SK-N-SH (cell line): ENCODE measurements around the gene NCS1. TPM values are rescaled to one million over a fixed set of nuclear protein-coding genes. Genes with fewer than 3 reads are reported as not detected.
A peak's percentile ranks its signal among the peaks of the same experiment; 100 is the strongest.

Source experiments
- CTCF ChIA-PET: fragments of 300-600, 350-600 bp; formaldehyde crosslinking; extraction: SDS; loops from one replicate; lab custom pipeline; 2021; lab: Yijun Ruan, JAX
- POLR2A ChIA-PET: fragments of 350-600 bp; sonication (Branson Sonifier 250); formaldehyde crosslinking; extraction: SDS; loops from one replicate; lab custom pipeline; 2020; ENCODE audit warnings: antibody characterized with exemption, inconsistent platforms; lab: Yijun Ruan, JAX
- DNase-seq: peaks from one replicate; pipeline ENCODE4 v3.0.0; 2012
- H2AFZ ChIP-seq: fragments of 200-600 bp; sonication (generic); 2 replicates; pipeline ENCODE4 v1.8.1; 2016; ENCODE audit warnings: antibody characterized with exemption, mild to moderate bottlenecking, low read depth
- H3F3A ChIP-seq: fragments of 200-600 bp; sonication (generic); replicated peaks from 2 replicates; pipeline ENCODE3; 2016; ENCODE audit warnings: antibody characterized with exemption, mild to moderate bottlenecking; ENCODE audit not compliant: insufficient read depth
- H3K27ac ChIP-seq, 2 experiments: fragments of 200-500 bp in 1 of 2; fragments of 200-600 bp in 1 of 2; sonication (Bioruptor generic) in 1 of 2; sonication (generic), shearing (Covaris generic) in 1 of 2; 2 replicates each; pipeline versions ENCODE4 v1.5.1 to v1.6.1; 2014 to 2016; ENCODE audit warnings: low read depth in 2 of 2, inconsistent platforms in 1 of 2, low read length in 1 of 2, mild to moderate bottlenecking in 1 of 2, mixed read lengths in 1 of 2
- H3K27me3 ChIP-seq: fragments of 200-600 bp; sonication (generic), shearing (Covaris generic); 2 replicates; pipeline ENCODE4 v1.6.1; 2016; ENCODE audit warnings: mixed run types; ENCODE audit not compliant: insufficient read depth
- H3K36me3 ChIP-seq, 2 experiments: fragments of 200-500 bp in 1 of 2; fragments of 200-600 bp in 1 of 2; sonication (Bioruptor generic) in 1 of 2; sonication (generic) in 1 of 2; replicated peaks in 1 of 2; 2 replicates each; pipeline versions ENCODE3 to v1.5.1; 2014 to 2016; ENCODE audit warnings: low read length in 1 of 2, mild to moderate bottlenecking in 1 of 2; ENCODE audit not compliant: insufficient read depth in 2 of 2, control insufficient read depth in 1 of 2
- H3K4me1 ChIP-seq, 2 experiments: fragments of 200-500 bp in 1 of 2; fragments of 200-600 bp in 1 of 2; sonication (Bioruptor generic) in 1 of 2; sonication (generic), shearing (Covaris generic) in 1 of 2; 2 replicates each; pipeline versions ENCODE4 v1.5.1 to v1.6.1; 2014 to 2016; ENCODE audit warnings: low read depth in 1 of 2, low read length in 1 of 2, mixed run types in 1 of 2; ENCODE audit not compliant: insufficient read depth in 2 of 2, control insufficient read depth in 1 of 2
- H3K4me2 ChIP-seq: fragments of 200-600 bp; sonication (generic), shearing (Covaris generic); 2 replicates; pipeline ENCODE4 v1.6.1; 2017; ENCODE audit warnings: mixed run types
- H3K4me3 ChIP-seq, 2 experiments: fragments of 200-500 bp in 1 of 2; fragments of 200-600 bp in 1 of 2; sonication (Bioruptor generic) in 1 of 2; sonication (generic), shearing (Covaris generic) in 1 of 2; 2 replicates each; pipeline versions ENCODE4 v1.5.1 to v1.8.1; 2014 to 2016; ENCODE audit warnings: low read depth in 2 of 2, inconsistent platforms in 1 of 2, low read length in 1 of 2, mild to moderate bottlenecking in 1 of 2, mixed read lengths in 1 of 2, moderate library complexity in 1 of 2
- H3K79me2 ChIP-seq: fragments of 200-600 bp; sonication (generic); 2 replicates; pipeline ENCODE4 v1.8.1; 2017; ENCODE audit warnings: mild to moderate bottlenecking; ENCODE audit not compliant: insufficient read depth
- H3K9ac ChIP-seq: fragments of 200-600 bp; sonication (generic); 2 replicates; pipeline ENCODE4 v1.6.1; 2017; ENCODE audit warnings: mixed run types
- H3K9me2 ChIP-seq: fragments of 200-600 bp; sonication (generic); 2 replicates; pipeline ENCODE4 v1.6.1; 2017; ENCODE audit warnings: mixed run types
- H3K9me3 ChIP-seq: fragments of 200-600 bp; sonication (generic); 2 replicates; pipeline ENCODE4 v1.6.1; 2017; ENCODE audit warnings: mixed run types, mild to moderate bottlenecking, moderate library complexity
- H4K20me1 ChIP-seq: fragments of 200-600 bp; sonication (generic); 2 replicates; pipeline ENCODE4 v1.6.1; 2017; ENCODE audit warnings: mild to moderate bottlenecking, mixed run types; ENCODE audit not compliant: insufficient read depth
- ELF1 ChIP-seq: IDR thresholded peaks from 2 replicates; pipeline ENCODE4 v1.4.0; 2012
- EP300 ChIP-seq, 2 experiments: IDR thresholded peaks; 2 replicates each; pipeline versions ENCODE4 v1.4.0 to v1.6.1; 2012; ENCODE audit warnings: borderline replicate concordance in 1 of 2, low read depth in 1 of 2, low read length in 1 of 2
- EZH2phosphoT487 ChIP-seq: fragments of 200-600 bp; sonication (generic); IDR thresholded peaks from 2 replicates; pipeline ENCODE4 v1.6.1; 2017; ENCODE audit warnings: low read depth, mixed run types, mild to moderate bottlenecking, antibody characterized with exemption, moderate library complexity, borderline replicate concordance
- FOXJ3 ChIP-seq: sonication (generic); formaldehyde crosslinking; IDR thresholded peaks from 2 replicates; pipeline ENCODE4 v1.5.1; 2020; ENCODE audit warnings: mild to moderate bottlenecking, missing genetic modification reagents
- FOXM1 ChIP-seq: IDR thresholded peaks from 2 replicates; pipeline ENCODE4 v1.4.0; 2012; ENCODE audit warnings: low read depth, mild to moderate bottlenecking
- GATA2 ChIP-seq: sonication (generic); formaldehyde crosslinking; IDR thresholded peaks from 2 replicates; pipeline ENCODE4 v1.5.0; 2020; ENCODE audit warnings: mild to moderate bottlenecking, missing genetic modification reagents
- NFIC ChIP-seq: IDR thresholded peaks from 2 replicates; pipeline ENCODE4 v1.4.0; 2012; ENCODE audit warnings: borderline replicate concordance
- NRF1 ChIP-seq: IDR thresholded peaks from 2 replicates; pipeline ENCODE4 v1.6.1; 2012; ENCODE audit warnings: low read depth, mild to moderate bottlenecking, low read length
- RAD21 ChIP-seq: IDR thresholded peaks from 2 replicates; pipeline ENCODE4 v1.6.1; 2012; ENCODE audit warnings: mild to moderate bottlenecking, low read length
- RFX5 ChIP-seq: IDR thresholded peaks from 2 replicates; pipeline ENCODE4 v1.6.1; 2012; ENCODE audit warnings: mild to moderate bottlenecking, improper control_type of control experiment, low read length
- SIN3A ChIP-seq: IDR thresholded peaks from 2 replicates; pipeline ENCODE4 v1.6.1; 2012; ENCODE audit warnings: low read depth, mild to moderate bottlenecking, low read length, moderate library complexity, borderline replicate concordance
- TCF12 ChIP-seq: IDR thresholded peaks from 2 replicates; pipeline ENCODE4 v1.4.0; 2012
- TEAD4 ChIP-seq: IDR thresholded peaks from 2 replicates; pipeline ENCODE4 v1.4.0; 2012; ENCODE audit warnings: mild to moderate bottlenecking, borderline replicate concordance; ENCODE audit not compliant: insufficient read depth
- WGBS: methylation state at CpG from one replicate; pipeline ENCODE4 v1.1.6; 2017; ENCODE audit warnings: low lambda C conversion rate; 5-methylcytosine and 5-hydroxymethylcytosine counted together
- polyA plus RNA-seq, 3 experiments: library from polyadenylated mRNA; depleted of rRNA; stranded (reverse); fragments of >200 nt; gene quantifications; 2 replicates each; pipeline ENCODE4 v1.2.3, GENCODE V29; 2012
- TF ChIP-seq, protein P1 (sequence below): fragments of 150-350 bp; IDR thresholded peaks from 2 replicates; pipeline ENCODE4 v1.6.1; 2016; ENCODE audit warnings: mild to moderate bottlenecking, low read depth, low read length

NCS1 gene
- polyA plus RNA-seq, 1 of the 3 experiments (the other 2 are of a cell fraction) = 40.6 TPM

DNA sequence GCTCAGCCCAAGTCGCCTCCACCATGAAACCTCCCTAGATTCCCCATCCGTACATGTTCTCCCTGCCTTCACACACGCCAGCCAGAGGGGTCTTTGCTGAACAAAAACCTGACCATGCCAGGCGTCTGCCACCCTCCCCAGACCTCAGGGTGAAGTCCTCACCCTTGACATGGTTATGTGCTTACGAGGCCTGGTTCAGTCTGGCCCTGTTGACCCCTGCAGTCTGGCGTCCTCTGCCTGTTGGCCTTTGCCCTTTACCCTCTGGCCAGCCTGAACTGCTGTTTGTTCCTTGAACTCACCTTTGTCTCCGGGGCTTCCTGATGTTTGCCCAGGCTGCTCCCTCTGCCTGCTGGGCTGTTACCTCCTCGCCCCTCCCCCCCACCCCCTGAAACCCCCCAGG, 29.8 kb downstream of the NCS1 start:
- no peak overlapping the region for H3K4me2 ChIP-seq
- POLR2A ChIA-PET = no interaction called here
- no peak overlapping the region for H3K4me3 ChIP-seq
- 92% methylated on average over 8 of the region's 8 CpGs for WGBS
- no peak overlapping the region for H3K9ac ChIP-seq
- no peak for DNase-seq
- peaks cover 0 to 42% of the 10 kb centered on the region in 2 experiments; a peak in 2 of 4 replicates for H3K4me1 ChIP-seq
- H4K20me1 ChIP-seq = peaks cover 42% of the 10 kb centered on the region
- CTCF ChIA-PET = interaction anchor here (1.0 to 2.1 kb wide), 2 partner anchors 18 to 655 kb away, joined by 3 to 6 read pairs; no protein-coding TSS in a partner anchor
- no peaks in the 10 kb centered on the region for H3K9me3 ChIP-seq
- peak overlapping the region in 1 of 2 experiments; percentile 62; a peak in 1 of 4 replicates for H3K27ac ChIP-seq
- H3K27me3 ChIP-seq = no peaks in the 10 kb centered on the region
- no peaks in the 10 kb centered on the region for H3K36me3 ChIP-seq
- H2AFZ ChIP-seq = no peak overlapping the region
- TF ChIP-seq FOXM1 (no peak), SIN3A (no peak), TCF12 (no peak), NRF1 (no peak), NFIC (no peak), RAD21 (no peak), ELF1 (no peak), GATA2 (CRISPR knock-in tag) (no peak), RFX5 (no peak), EP300 (IDR thresholded peaks at IDR 0.05; ENCODE audit: borderline replicate concordance in 1 of 2, low read depth in 1 of 2, low read length in 1 of 2) (no peak), TEAD4 (no peak)
- TF ChIP-seq, protein P1, sequence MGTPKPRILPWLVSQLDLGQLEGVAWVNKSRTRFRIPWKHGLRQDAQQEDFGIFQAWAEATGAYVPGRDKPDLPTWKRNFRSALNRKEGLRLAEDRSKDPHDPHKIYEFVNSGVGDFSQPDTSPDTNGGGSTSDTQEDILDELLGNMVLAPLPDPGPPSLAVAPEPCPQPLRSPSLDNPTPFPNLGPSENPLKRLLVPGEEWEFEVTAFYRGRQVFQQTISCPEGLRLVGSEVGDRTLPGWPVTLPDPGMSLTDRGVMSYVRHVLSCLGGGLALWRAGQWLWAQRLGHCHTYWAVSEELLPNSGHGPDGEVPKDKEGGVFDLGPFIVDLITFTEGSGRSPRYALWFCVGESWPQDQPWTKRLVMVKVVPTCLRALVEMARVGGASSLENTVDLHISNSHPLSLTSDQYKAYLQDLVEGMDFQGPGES = no peak
- no peaks in the 10 kb centered on the region for H3K9me2 ChIP-seq
- H3F3A ChIP-seq = peaks cover 4% of the 10 kb centered on the region
- H3K79me2 ChIP-seq = peaks cover 47% of the 10 kb centered on the region

DNA sequence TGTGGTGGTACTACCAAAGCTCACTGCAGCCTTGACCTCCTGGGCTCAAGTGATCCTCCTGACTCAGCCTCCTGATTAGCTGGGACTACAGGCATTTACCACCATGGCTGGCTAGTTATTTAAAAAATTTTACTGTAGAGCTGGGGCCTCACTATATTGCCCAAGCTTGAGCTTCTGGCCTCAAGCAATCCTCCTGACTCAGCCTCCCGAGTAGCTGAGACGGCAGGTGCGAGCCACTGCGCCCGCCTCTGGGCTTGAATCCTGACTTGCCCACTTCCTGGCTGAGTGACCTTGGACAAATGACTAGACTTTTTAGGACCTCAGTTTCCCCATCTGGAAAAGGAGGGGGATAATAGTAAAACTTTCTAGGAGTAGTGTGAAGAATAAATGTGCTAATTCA, 32.1 kb downstream of the NCS1 start:
- Histone ChIP-seq H3K4me1 (peaks cover 0 to 34% of the 10 kb centered on the region in 2 experiments; a peak in 2 of 4 replicates), H2AFZ (no peak overlapping the region), H3K4me2 (no peak overlapping the region), H3K27ac (no peak overlapping the region), H3K4me3 (no peak overlapping the region), H4K20me1 (peaks cover 26% of the 10 kb centered on the region), H3K27me3 (no peaks in the 10 kb centered on the region), H3K9ac (no peak overlapping the region), H3F3A (peaks cover 2% of the 10 kb centered on the region), H3K9me2 (no peaks in the 10 kb centered on the region), H3K9me3 (no peaks in the 10 kb centered on the region), H3K36me3 (no peaks in the 10 kb centered on the region), H3K79me2 (peaks cover 42% of the 10 kb centered on the region)
- ChIA-PET POLR2A (no interaction called here), CTCF (no interaction called here)
- no peak for DNase-seq
- TF ChIP-seq RAD21 (no peak), ELF1 (no peak), TCF12 (no peak), EZH2phosphoT487 (no peak), FOXJ3 (no peak)
- 99% methylated on average over 5 of the region's 5 CpGs for WGBS
